Activated effector memory CD4-positive, alpha-beta T cell treated with Interleukin-2 at 50 U/mL for 16 hours (primary cell): Measurements from ENCODE around the gene FGG.

Experiments
- DNase-seq: peaks from one replicate; pipeline ENCODE4 v3.0.0-alpha.2; 2020

FGG gene

GRCh38 chr4:154583677-154584076, 28.8 kb downstream of the FGG start:
- DNase-seq = no peak

DNA sequence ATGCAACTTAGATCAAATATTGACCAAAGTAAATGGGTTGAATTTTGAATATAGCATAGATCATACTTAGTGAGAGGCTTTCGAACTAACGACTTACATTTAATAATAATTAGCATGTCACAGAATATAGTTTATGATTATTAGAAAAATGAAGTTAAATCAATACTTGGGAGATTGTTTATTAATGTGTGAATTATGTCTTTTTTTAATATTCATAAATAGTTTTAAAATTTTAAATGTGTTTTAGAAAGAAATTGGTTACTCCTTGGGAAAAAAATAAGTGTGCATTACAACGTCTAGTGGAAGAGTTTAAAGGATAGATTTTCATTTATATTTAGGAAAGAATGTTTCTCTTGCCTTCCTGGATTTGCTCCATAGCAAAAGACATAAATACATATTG, 29.2 kb downstream of the FGG start:
- no peak for DNase-seq

DNA sequence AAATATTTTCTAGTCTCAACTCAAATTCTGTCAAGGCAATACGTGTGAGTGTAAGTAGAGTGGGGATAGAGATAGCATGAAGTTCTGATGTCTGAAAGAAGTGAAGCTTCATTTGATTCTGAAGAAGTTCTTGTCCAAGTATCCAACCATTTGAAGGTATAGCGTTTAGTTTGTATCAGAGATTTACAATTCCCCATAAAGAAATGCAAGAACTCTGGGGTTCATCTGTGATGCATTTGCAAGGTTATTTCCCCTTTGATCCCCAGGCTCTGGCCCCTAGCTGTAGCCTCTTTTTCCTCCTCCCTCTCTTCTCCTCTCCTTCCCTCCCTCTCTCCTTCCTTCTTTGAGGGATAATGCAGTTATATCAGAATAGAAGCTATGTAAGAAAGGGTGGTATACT, 29.7 kb downstream of the FGG start:
- DNase-seq = no peak

DNA sequence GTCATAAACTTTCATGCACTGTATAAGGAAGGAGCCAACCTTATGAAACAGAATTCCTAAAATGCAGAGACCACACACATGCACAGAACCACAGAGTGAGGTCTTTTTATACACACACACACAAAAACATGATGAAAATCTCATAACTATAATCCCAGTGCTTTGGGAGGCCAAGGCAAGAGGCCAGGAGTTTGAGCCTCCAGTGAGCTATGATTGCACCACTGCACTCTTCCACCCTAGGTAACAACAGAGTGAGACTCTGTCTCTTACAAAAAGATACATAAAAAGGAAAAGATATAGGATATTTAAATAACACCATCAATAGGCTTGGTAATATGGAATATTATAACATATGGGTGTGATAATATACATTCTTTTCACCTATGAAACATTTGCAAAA, 32.5 kb downstream of the FGG start:
- DNase-seq = no peak

DNA sequence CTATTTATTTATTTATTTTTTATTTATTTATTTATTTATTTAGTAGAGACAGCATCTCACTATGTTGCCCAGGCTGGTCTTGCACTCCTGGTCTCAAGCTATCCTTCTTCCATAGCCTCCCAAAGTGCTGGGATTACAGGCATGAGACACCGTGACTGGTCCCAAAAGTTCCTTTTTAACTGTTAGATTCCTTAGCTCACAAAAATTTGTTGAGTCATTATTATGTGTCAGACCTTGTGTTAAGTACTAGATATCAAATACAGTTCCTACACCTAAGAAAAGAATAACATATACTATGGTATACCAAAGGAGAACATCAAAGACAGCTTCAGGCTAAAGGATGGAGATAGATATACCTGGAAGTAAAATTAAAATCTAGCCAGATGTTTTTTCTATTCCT, 33.5 kb downstream of the FGG start:
- no peak for DNase-seq

DNA sequence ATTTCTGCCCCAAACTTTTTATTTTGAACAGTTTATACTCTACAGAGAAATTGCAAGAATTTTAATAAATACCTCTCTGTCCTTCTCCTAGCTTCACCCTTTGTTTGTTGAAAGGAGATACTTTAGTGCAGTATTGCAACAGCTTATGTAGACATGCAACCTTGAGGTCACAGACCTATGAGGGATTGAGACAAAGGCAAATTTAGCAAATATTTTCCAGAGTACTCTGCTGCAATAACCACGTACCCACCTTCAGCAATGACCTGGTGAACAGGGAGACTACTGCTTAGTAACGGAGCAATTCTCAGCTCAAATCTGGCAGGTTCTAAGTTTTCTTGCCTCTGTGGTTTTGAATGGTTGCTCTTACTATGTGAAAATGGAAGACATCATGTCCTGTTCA, 35.1 kb downstream of the FGG start:
- no peak for DNase-seq

DNA sequence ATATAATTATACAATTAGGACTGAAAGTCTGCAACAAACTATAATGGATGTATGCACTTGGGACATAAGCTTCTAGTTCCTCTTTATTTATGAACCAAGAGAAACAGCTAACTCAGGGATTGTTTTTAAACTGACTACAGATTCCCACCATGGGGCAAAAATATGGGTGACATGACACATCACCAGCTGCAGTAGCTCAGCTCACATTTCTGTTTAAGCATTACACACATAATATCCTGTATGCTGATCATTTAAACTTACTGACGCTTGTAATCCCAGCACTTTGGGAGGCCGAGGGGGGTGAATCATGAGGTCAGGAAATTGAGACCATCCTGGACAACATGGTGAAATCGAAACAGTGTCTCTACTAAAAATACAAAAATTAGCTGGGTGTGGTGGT, 38.1 kb downstream of the FGG start:
- DNase-seq = no peak

DNA sequence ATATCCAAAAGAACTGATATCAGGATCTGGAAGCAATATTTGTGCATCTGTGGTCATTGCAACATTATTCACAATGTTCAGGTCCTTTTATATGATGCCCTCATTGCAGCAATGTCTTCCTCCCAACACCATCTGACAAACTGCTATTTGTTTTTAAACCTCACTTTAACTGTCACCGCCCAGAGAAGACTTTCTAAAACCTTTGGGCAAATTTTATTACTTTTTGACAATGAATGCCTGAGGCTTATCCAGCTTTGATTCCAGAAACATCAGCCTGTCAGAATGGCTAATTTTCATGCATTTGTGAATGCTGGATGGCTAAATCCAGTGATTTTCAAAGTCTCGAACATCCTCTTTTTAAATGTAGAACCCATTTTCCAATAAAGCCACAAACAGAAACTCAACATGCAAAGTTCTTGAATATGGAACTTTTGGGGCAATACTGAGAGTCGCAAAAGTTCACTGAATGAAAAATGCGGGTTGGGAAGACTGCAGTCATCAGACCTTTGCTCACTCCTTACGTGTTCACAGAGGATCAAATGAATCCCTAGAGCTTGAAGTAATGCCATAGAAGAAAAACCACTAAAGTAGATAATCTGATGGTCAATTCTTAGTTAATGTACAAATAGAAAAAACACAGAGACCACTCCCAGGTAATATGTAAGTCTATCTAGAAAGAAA, 39.1 kb downstream of the FGG start:
- no peak for DNase-seq

- DNase-seq = no peak
Observed at GRCh38 chr4:154569584-154569983, 42.9 kb downstream of the FGG start.

DNA sequence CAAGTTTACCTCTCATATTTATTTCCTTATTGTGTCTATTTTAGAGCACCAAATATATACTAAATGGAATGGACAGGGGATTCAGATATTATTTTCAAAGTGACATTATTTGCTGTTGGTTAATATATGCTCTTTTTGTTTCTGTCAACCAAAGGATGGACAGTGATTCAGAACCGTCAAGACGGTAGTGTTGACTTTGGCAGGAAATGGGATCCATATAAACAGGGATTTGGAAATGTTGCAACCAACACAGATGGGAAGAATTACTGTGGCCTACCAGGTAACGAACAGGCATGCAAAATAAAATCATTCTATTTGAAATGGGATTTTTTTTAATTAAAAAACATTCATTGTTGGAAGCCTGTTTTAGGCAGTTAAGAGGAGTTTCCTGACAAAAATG, 43.4 kb downstream of the FGG start:
- no peak for DNase-seq

DNA sequence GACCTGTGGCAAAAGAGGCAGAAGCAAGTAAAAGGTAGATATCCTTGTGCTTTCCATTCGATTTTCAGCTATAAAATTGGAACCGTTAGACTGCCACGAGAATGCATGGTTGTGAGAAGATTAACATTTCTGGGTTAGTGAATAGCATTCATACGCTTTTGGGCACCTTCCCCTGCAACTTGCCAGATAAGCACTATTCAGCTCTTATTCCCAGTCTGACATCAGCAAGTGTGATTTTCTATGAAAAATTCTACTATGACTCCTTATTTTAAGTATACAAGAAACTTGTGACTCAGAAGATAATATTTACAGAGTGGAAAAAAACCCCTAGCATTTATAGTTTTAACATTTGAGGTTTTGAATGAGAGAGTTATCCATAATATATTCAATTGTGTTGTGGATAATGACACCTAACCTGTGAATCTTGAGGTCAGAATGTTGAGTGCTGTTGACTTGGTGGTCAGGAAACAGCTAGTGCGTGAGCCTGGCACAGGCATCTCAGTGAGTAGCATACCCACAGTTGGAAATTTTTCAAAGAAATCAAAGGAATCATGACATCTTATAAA, 45.7 kb downstream of the FGG start:
- no peak for DNase-seq

DNA sequence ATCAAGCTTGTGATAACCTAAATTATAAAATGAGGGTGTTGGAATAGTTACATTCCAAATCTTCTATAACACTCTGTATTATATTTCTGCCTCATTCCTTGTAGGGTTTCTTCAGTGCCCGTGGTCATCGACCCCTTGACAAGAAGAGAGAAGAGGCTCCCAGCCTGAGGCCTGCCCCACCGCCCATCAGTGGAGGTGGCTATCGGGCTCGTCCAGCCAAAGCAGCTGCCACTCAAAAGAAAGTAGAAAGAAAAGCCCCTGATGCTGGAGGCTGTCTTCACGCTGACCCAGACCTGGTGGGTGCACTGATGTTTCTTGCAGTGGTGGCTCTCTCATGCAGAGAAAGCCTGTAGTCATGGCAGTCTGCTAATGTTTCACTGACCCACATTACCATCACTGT, 46.8 kb downstream of the FGG start:
- no peak for DNase-seq

DNA sequence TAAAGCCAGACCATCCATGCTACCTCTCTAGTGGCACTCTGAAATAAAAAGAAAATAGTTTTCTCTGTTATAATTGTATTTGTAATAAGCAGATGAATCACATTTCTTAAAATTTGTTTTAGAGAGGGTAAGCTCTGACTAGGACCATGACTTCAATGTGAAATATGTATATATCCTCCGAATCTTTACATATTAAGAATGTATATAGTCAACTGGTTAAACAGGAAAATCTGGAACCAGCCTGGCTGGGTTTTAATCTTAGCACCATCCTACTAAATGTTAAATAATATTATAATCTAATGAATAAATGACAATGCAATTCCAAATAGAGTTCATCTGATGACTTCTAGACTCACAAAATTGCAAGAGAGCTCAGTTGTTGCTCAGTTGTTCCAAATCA, 48.1 kb downstream of the FGG start:
- no peak for DNase-seq

- no peak for DNase-seq
Observed at GRCh38 chr4:154562697-154563254, 49.7 kb downstream of the FGG start, which contains the start of gene FGB. TSS of gene FGB (plus strand) at chr4:154563011. CDS start at chr4:154563019, 8 bp downstream.

DNA sequence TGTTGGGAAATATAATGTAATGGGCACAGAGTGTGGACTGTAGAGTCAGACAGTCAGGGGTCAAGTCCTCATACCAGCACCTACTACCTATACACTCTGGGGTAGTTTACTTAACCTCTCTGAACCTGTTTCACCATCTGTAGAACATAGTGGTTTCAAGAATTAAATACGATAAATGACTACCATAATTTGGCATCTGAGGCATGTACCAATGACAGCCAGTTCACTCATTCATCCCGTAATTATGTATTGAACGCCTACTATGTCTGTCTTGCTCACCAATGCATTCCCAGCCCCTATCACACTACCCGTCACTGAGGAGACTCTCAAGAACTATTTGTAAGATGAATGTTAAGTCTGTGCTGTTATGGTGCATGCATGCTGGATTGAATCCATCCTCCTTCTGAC, 51.6 kb downstream of the FGG start:
- DNase-seq = no peak

DNA sequence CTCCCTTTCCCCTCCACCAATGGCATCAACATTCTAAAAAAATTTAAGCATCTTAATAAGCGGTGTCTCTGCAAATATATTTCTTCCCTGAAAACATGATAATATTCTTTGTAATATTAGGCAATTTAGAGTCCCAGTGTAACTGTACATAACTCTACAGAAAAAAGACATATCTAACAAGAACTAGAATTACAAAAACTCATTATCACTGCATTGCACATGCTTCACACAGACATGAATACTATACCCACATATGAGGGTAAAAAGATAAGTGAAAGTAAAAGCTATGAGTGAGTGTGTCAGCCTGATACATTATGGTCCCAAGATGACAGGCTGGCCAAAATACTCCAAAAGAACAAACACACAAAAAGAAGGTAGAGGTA, 52.0 kb downstream of the FGG start:
- DNase-seq = no peak

- no peak for DNase-seq
Observed at GRCh38 chr4:154559494-154560418, 52.7 kb downstream of the FGG start.

GRCh38 chr4:154559141-154559493, 53.3 kb downstream of the FGG start:
- no peak for DNase-seq
